Upper lobe of left lung (tissue), 4 donors: ENCODE data around the gene PDGFC.

Experiments
- CTCF ChIP-seq, 6 experiments: fragments of 450-650 bp in 4 of 6; fragments of 200-600 bp in 2 of 6; sonication (generic) in 2 of 6; IDR thresholded peaks; one replicate each; pipeline ENCODE4 v1.5.1; 2016 to 2019; ENCODE audit warnings: antibody characterized with exemption in 6 of 6
- EP300 ChIP-seq, 4 donors: sonication (generic); formaldehyde crosslinking; IDR thresholded peaks; one replicate each; pipeline ENCODE4 v1.5.1; 2017; ENCODE audit warnings: antibody characterized with exemption in 4 of 4, control low read depth in 2 of 4
- POLR2A ChIP-seq, 4 donors: fragments of 450-650 bp; IDR thresholded peaks; one replicate each; pipeline ENCODE4 v1.5.1; 2016 to 2017; ENCODE audit warnings: antibody characterized with exemption in 4 of 4, mild to moderate bottlenecking in 2 of 4

- TF ChIP-seq EP300 (IDR thresholded peaks at IDR 0.05) (no peak), CTCF (IDR thresholded peaks at IDR 0.05) (no peak), POLR2A (IDR thresholded peaks at IDR 0.05) (no peak)
These were observed 197.8 kb downstream of the PDGFC start for GRCh38 chr4:156773648-156774357.
